K562 (cell line): Measurements from ENCODE around the gene CENPP. TPM values are rescaled to one million over a fixed set of nuclear protein-coding genes. Genes with fewer than 3 reads are reported as not detected.

Experiments
- ATAC-seq: fragments of 200-7000 bp; cut with Tn5 transposase; 3 replicates; pipeline ENCODE4 v1.9.1; 2020; ENCODE audit warnings: moderate library complexity
- BruUV-seq: library from RNA; stranded (reverse); fragments of 400-500 nt; replicated peaks from 2 replicates; lab custom pipeline; 2021; lab: Mats Ljungman, UMichigan
- CTCF ChIA-PET: fragments of 300-600 bp; formaldehyde crosslinking; extraction: SDS; loops from one replicate; lab custom pipeline; 2021; ENCODE audit warnings: low intra/inter-chr PET ratio; lab: Yijun Ruan, JAX
- POLR2A ChIA-PET: fragments of 300-600, 350-650 bp; sonication (Branson Sonifier 250); formaldehyde crosslinking; extraction: SDS; loops from one replicate; lab custom pipeline; 2021; ENCODE audit warnings: antibody characterized with exemption, inconsistent platforms; lab: Yijun Ruan, JAX
- DNase-seq, 4 experiments: peaks; one replicate each; pipeline versions ENCODE4 v3.0.0 to v3.0.0-alpha.2; 2011 to 2018; ENCODE audit warnings: low spot score in 3 of 4, mixed read lengths in 3 of 4; ENCODE audit errors: extremely low read depth in 1 of 4
- FAIRE-seq: peaks from 2 replicates; lab custom pipeline; 2011; peaks lifted over from hg19 to GRCh38; lab: Jason Lieb, UNC
- H2AFZ ChIP-seq: 2 replicates; pipeline ENCODE4 v1.6.0; 2011; ENCODE audit warnings: low read depth, low read length, control low read depth, inconsistent platforms
- H3K27ac ChIP-seq: fragments of 200-600 bp; 3 replicates; pipeline ENCODE4 v1.8.0; 2011; ENCODE audit warnings: low read depth, mild to moderate bottlenecking, control low read depth, inconsistent platforms, low read length, moderate library complexity, mixed read lengths; ENCODE audit errors: extremely low read depth
- H3K27me3 ChIP-seq, 2 experiments: fragments of 300-600 bp in 1 of 2; 2 replicates in 1 of 2; 3 replicates in 1 of 2; pipeline versions ENCODE4 v1.6.0 to v1.8.0; 2011; ENCODE audit warnings: inconsistent platforms in 2 of 2, low read length in 2 of 2, mild to moderate bottlenecking in 1 of 2, mixed read lengths in 1 of 2, moderate library complexity in 1 of 2; ENCODE audit not compliant: control insufficient read depth in 2 of 2, insufficient read depth in 2 of 2
- H3K36me3 ChIP-seq: fragments of 300-600 bp; 3 replicates; pipeline ENCODE4 v1.8.0; 2011; ENCODE audit warnings: mild to moderate bottlenecking, low read length, inconsistent platforms; ENCODE audit not compliant: control insufficient read depth, insufficient read depth
- H3K4me1 ChIP-seq, 2 experiments: fragments of 200-600 bp in 1 of 2; replicated peaks in 1 of 2; 2 replicates in 1 of 2; 3 replicates in 1 of 2; pipeline versions ENCODE4 v1.5.1 to v1.8.0; 2011; ENCODE audit warnings: inconsistent platforms in 2 of 2, low read length in 2 of 2, mild to moderate bottlenecking in 1 of 2, mixed read lengths in 1 of 2, moderate library complexity in 1 of 2; ENCODE audit not compliant: control insufficient read depth in 2 of 2, insufficient read depth in 2 of 2
- H3K4me2 ChIP-seq: 2 replicates; pipeline ENCODE4 v1.6.1; 2011; ENCODE audit warnings: low read length, control low read depth, inconsistent platforms, mixed read lengths; ENCODE audit not compliant: insufficient read depth
- H3K4me3 ChIP-seq: fragments of 200-600 bp; sonication (generic), shearing (Covaris generic); 2 replicates; pipeline ENCODE4 v1.5.1; 2016; ENCODE audit warnings: control low read depth, inconsistent platforms
- H3K79me2 ChIP-seq: fragments of 200-600 bp; 3 replicates; pipeline ENCODE4 v1.8.0; 2011; ENCODE audit warnings: low read length, inconsistent platforms; ENCODE audit not compliant: control insufficient read depth, insufficient read depth
- H3K9ac ChIP-seq, 2 experiments: 2 replicates each; pipeline versions ENCODE4 v1.6.0 to v1.6.1; 2011; ENCODE audit warnings: low read depth in 2 of 2, low read length in 2 of 2, control low read depth in 1 of 2, inconsistent platforms in 1 of 2, mild to moderate bottlenecking in 1 of 2, mixed read lengths in 1 of 2; ENCODE audit not compliant: insufficient read depth in 1 of 2
- H3K9me1 ChIP-seq: one replicate; pipeline ENCODE4 v1.6.0; 2011; ENCODE audit warnings: inconsistent platforms, mild to moderate bottlenecking, low read length, moderate library complexity; ENCODE audit not compliant: control insufficient read depth, insufficient read depth
- H3K9me3 ChIP-seq: replicated peaks from 2 replicates; pipeline ENCODE4 v1.5.1; 2011; ENCODE audit warnings: low read depth, low read length, inconsistent platforms; ENCODE audit not compliant: control insufficient read depth, insufficient read depth
- H4K20me1 ChIP-seq: replicated peaks from 2 replicates; pipeline ENCODE4 v1.6.1; 2011; ENCODE audit warnings: low read length, inconsistent platforms, mixed read lengths; ENCODE audit not compliant: control insufficient read depth, insufficient read depth
- CTCFL ChIP-seq: IDR thresholded peaks from 2 replicates; pipeline ENCODE4 v1.6.1; 2011; ENCODE audit warnings: borderline replicate concordance, low read depth, mild to moderate bottlenecking, moderate library complexity, low read length; ENCODE audit not compliant: insufficient read depth, poor library complexity, severe bottlenecking
- EP300 ChIP-seq: IDR thresholded peaks from 2 replicates; pipeline ENCODE4 v1.6.1; 2012; ENCODE audit warnings: low read length, improper control_type of control experiment
- HES1 ChIP-seq: fragments of 450-650 bp; IDR thresholded peaks from 2 replicates; pipeline ENCODE4 v1.6.1; 2016; ENCODE audit warnings: low read depth, mild to moderate bottlenecking, moderate library complexity
- KLF10 ChIP-seq: fragments of 250-450 bp; sonication (Bioruptor Pico); IDR thresholded peaks from 2 replicates; pipeline ENCODE4 v1.6.1; 2021; ENCODE audit warnings: matching md5 sums
- MIER1 ChIP-seq: fragments of 450-650 bp; IDR thresholded peaks from 2 replicates; pipeline ENCODE4 v1.6.1; 2016; ENCODE audit warnings: antibody characterized with exemption, mild to moderate bottlenecking, low read depth
- MITF ChIP-seq: IDR thresholded peaks from 2 replicates; pipeline ENCODE4 v1.6.1; 2014; ENCODE audit warnings: antibody characterized with exemption
- WGBS: fragments of 100-300 bp; shearing (Covaris generic); methylation state at CpG from one replicate; pipeline ENCODE4 v1.1.6; 2016; ENCODE audit warnings: low coverage, mixed read lengths; ENCODE audit not compliant: insufficient coverage; ENCODE audit errors: missing lambda C conversion rate; 5-methylcytosine and 5-hydroxymethylcytosine counted together
- in situ Hi-C: fragments of 300-500 bp; cut with MboI; formaldehyde crosslinking; loops from 4 replicates; pipeline ENCODE4 v1.15.0; 2018; ENCODE audit warnings: inconsistent platforms, mixed read lengths
- intact Hi-C: fragments of 100-400 bp; cut with micrococcal nuclease; formaldehyde crosslinking; loops from 2 replicates; pipeline ENCODE4 v1.14.2; 2022
- polyA plus RNA-seq, 8 experiments: library from polyadenylated mRNA; depleted of rRNA in 4 of 8; stranded (reverse) in 5 of 8; unstranded in 3 of 8; fragments of >200 nt; fragmentation: Nextera tagmentation in 2 of 8; fragmentation: Illumina TruSeq in 1 of 8; extraction: Ambion mirVana in 2 of 8; extraction: Trizol in 1 of 8; gene quantifications; 2 replicates each; pipeline versions ENCODE4 v1.2.1 to v1.2.3, GENCODE V29; 2011 to 2014; ENCODE audit warnings: inconsistent platforms in 1 of 8, missing spikeins in 1 of 8
- total RNA-seq, 7 experiments: library from RNA; depleted of rRNA in 6 of 7; stranded (reverse); fragments of >200 nt in 6 of 7; fragmentation: Illumina TruSeq in 2 of 7; extraction: Trizol in 2 of 7; gene quantifications; 2 replicates each; pipeline versions ENCODE4 v1.2.1 to v1.2.3, GENCODE V29; 2011 to 2021; ENCODE audit warnings: low replicate concordance in 1 of 7

CENPP gene
- total and polyA plus RNA-seq, 9 of the 15 experiments (the other 6 are each of a cell fraction or from before 2014, with no cell fraction given) = 8.0 to 28.5 (median 17.9) TPM

DNA sequence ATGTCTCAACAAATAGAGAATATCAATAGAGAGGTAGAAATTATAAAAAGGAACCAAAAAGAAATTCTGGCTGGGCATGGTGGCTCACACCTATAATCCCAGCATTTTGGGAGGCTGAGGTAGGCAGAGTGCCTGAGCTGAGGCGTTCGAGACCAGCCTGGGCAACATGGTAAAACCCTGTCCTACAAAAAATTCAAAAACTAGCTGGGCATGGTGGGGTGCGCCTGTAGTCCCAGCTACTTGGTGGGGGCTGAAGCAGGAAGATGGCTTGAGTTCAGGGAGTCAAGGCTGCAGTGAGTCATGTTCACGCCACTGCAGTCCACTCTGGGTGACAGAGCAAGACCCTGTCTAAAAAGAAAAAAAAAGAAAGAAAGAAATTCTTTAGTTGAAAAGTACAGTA, 319.3 kb downstream of the CENPP start:
- 91% methylated on average over 4 of the region's 4 CpGs for WGBS
- Histone ChIP-seq H3K27me3 (no peaks in the 10 kb centered on the region), H3K9me3 (no peaks in the 10 kb centered on the region), H3K9me1 (no peaks in the 10 kb centered on the region), H3K79me2 (no peaks in the 10 kb centered on the region), H2AFZ (no peak overlapping the region), H3K9ac (no peak overlapping the region), H4K20me1 (no peaks in the 10 kb centered on the region; the same call in 1 of the 2 replicates), H3K27ac (no peak overlapping the region), H3K4me1 (no peaks in the 10 kb centered on the region), H3K4me2 (no peak overlapping the region), H3K4me3 (no peak overlapping the region), H3K36me3 (peaks cover 80% of the 10 kb centered on the region)
- intact Hi-C loops (loop anchor here (5.0 kb wide), 1 partner anchor 62 kb away; no protein-coding TSS in a partner anchor), in situ Hi-C loops (no loop called here)
- ATAC-seq (no peak), DNase-seq (no peak), FAIRE-seq (no peak)
- no TSS peak for BruUV-seq
- CTCF ChIA-PET = no interaction called here
- POLR2A ChIA-PET = interaction anchor here (0.6 kb wide), 1 partner anchor 175 kb away, joined by 3 read pairs; no protein-coding TSS in a partner anchor
- TF ChIP-seq KLF10 (CRISPR knock-in tag) = no peak
- no peak for TF ChIP-seq CTCFL
- no peak for TF ChIP-seq HES1
- TF ChIP-seq EP300 = no peak
- TF ChIP-seq MIER1 = no peak
- TF ChIP-seq MITF = no peak
